Sigmoid colon (tissue), 7 donors: ENCODE data around the gene FAU. TPM values are rescaled to one million over a fixed set of nuclear protein-coding genes. Genes with fewer than 3 reads are reported as not detected.

Experiments used
- DNase-seq: peaks from one replicate; pipeline ENCODE4 v3.0.0-alpha.2; 2019
- H3K27ac ChIP-seq, 4 donors: fragments of 200-600 bp; sonication (generic); one replicate each; pipeline ENCODE4 v1.5.1; 2016 to 2019; ENCODE audit warnings: mild to moderate bottlenecking in 1 of 4
- H3K27me3 ChIP-seq, 3 donors: fragments of 200-600 bp; sonication (generic); one replicate each; pipeline ENCODE4 v1.5.1; 2019; ENCODE audit warnings: mild to moderate bottlenecking in 1 of 3
- H3K36me3 ChIP-seq, 4 donors: fragments of 200-600 bp; sonication (generic); one replicate each; pipeline ENCODE4 v1.5.1; 2016 to 2019
- H3K4me1 ChIP-seq, 4 donors: fragments of 200-600 bp; sonication (generic); one replicate each; pipeline ENCODE4 v1.5.1; 2017 to 2019
- H3K4me3 ChIP-seq, 4 donors: fragments of 200-600 bp; sonication (generic); one replicate each; pipeline ENCODE4 v1.5.1; 2017 to 2019; ENCODE audit warnings: mild to moderate bottlenecking in 2 of 4, moderate library complexity in 1 of 4
- H3K9me3 ChIP-seq, 4 donors: fragments of 200-600 bp in 3 of 4; sonication (generic) in 3 of 4; one replicate each; pipeline versions ENCODE4 v1.5.1 to v1.6.1; 2013 to 2019
- EP300 ChIP-seq, 4 donors: sonication (generic); formaldehyde crosslinking; IDR thresholded peaks; one replicate each; pipeline ENCODE4 v1.6.1; 2017; ENCODE audit warnings: antibody characterized with exemption in 4 of 4
- POLR2A ChIP-seq, 2 donors: fragments of 450-650 bp; IDR thresholded peaks; one replicate each; pipeline ENCODE4 v1.6.1; 2016; ENCODE audit warnings: antibody characterized with exemption in 2 of 2, mild to moderate bottlenecking in 2 of 2, moderate library complexity in 2 of 2
- POLR2AphosphoS5 ChIP-seq, 4 donors: sonication (generic); formaldehyde crosslinking; IDR thresholded peaks; one replicate each; pipeline ENCODE4 v1.6.1; 2017; ENCODE audit warnings: antibody characterized with exemption in 4 of 4
- WGBS, 2 donors: extraction: QIAGEN DNeasy Blood & Tissue Kit; methylation state at CpG; one replicate each; pipeline ENCODE4 v1.1.7; 2013; 5-methylcytosine and 5-hydroxymethylcytosine counted together
- intact Hi-C: fragments of 100-400 bp; cut with DNase I; formaldehyde crosslinking; loops from one replicate; pipeline ENCODE4 v1.15.1; 2023
- polyA plus RNA-seq, 3 donors: library from polyadenylated mRNA; stranded (reverse); fragments of 200-250 nt; gene quantifications; one replicate each; pipeline ENCODE4 v1.2.3, GENCODE V29; 2013
- total RNA-seq, 4 donors: library from RNA; depleted of rRNA; stranded (reverse); fragments of >200 nt; gene quantifications; one replicate each; pipeline ENCODE4 v1.1.0, GENCODE V29; 2016
- TF ChIP-seq, protein P1 (sequence below), 4 experiments: fragments of 450-650 bp in 3 of 4; fragments of 200-600 bp in 1 of 4; IDR thresholded peaks; one replicate each; pipeline ENCODE4 v1.5.1; 2016 to 2019; ENCODE audit warnings: antibody characterized with exemption in 4 of 4, mild to moderate bottlenecking in 3 of 4, moderate library complexity in 2 of 4
- donor health status: healthy with polysubstance abuse.
- donor health status: Bipolar disorder and iron deficiency.
- donor health status: healthy.

FAU gene
- total and polyA plus RNA-seq, 7 donors = 811 to 1,561 (median 1,235) TPM

GRCh38 chr11:65111744-65112545 is 10.0 kb downstream of the FAU start, which contains the start of gene TM7SF2:
Gene TM7SF2, plus strand, starts transcription at chr11:65111872. Its CDS starts 144 bp downstream, at chr11:65112016.
- peak; percentile 98 for DNase-seq
- H3K9me3 ChIP-seq = no peaks in the 10 kb centered on the region
- TF ChIP-seq, protein P1, sequence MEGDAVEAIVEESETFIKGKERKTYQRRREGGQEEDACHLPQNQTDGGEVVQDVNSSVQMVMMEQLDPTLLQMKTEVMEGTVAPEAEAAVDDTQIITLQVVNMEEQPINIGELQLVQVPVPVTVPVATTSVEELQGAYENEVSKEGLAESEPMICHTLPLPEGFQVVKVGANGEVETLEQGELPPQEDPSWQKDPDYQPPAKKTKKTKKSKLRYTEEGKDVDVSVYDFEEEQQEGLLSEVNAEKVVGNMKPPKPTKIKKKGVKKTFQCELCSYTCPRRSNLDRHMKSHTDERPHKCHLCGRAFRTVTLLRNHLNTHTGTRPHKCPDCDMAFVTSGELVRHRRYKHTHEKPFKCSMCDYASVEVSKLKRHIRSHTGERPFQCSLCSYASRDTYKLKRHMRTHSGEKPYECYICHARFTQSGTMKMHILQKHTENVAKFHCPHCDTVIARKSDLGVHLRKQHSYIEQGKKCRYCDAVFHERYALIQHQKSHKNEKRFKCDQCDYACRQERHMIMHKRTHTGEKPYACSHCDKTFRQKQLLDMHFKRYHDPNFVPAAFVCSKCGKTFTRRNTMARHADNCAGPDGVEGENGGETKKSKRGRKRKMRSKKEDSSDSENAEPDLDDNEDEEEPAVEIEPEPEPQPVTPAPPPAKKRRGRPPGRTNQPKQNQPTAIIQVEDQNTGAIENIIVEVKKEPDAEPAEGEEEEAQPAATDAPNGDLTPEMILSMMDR (IDR thresholded peaks at IDR 0.05) = no peak
- peak; percentile 59 to 80 for TF ChIP-seq POLR2A (IDR thresholded peaks at IDR 0.05)
- TF ChIP-seq POLR2AphosphoS5 (IDR thresholded peaks at IDR 0.05) = peak; percentile 89 to 94 (median 90)
- no peak for TF ChIP-seq EP300 (IDR thresholded peaks at IDR 0.05)
- intact Hi-C loops = loop anchor here (2.0 to 10.0 kb wide), 4 partner anchors 15 to 503 kb away; partner anchors contain the start of genes CAPN1, CDC42BPG, MAP3K11 and PCNX3
- peak within 1 kb of the TSS; percentile 81 to 85 (median 82) for H3K27ac ChIP-seq
- H3K36me3 ChIP-seq = peaks cover 9 to 39% (median 18%) of the 10 kb centered on the region in 4 donors
- peaks cover 0 to 56% (median 48%) of the 10 kb centered on the region in 4 donors for H3K4me1 ChIP-seq
- H3K27me3 ChIP-seq = no peaks in the 10 kb centered on the region
- 1% methylated on average over 64 of the region's 64 CpGs for WGBS, 2 donors
- peak within 1 kb of the TSS; percentile 35 to 58 (median 49) for H3K4me3 ChIP-seq

GRCh38 chr11:65111159-65111743 is 10.7 kb downstream of the FAU start:
- DNase-seq = no peak

GRCh38 chr11:65110354-65110861 is 11.5 kb downstream of the FAU start:
- DNase-seq = peak; percentile 94
- Histone ChIP-seq H3K9me3 (no peaks in the 10 kb centered on the region), H3K27ac (peak overlapping the region; percentile 81 to 85 (median 82)), H3K4me1 (peaks cover 0 to 40% (median 34%) of the 10 kb centered on the region in 4 donors), H3K4me3 (no peak overlapping the region), H3K27me3 (no peaks in the 10 kb centered on the region), H3K36me3 (peaks cover 9 to 36% (median 16%) of the 10 kb centered on the region in 4 donors)
- no peak for TF ChIP-seq POLR2A (IDR thresholded peaks at IDR 0.05)
- TF ChIP-seq, protein P1 (IDR thresholded peaks at IDR 0.05) = peak; percentile 95 to 100 (median 98)
- intact Hi-C loops = loop anchor here (2.0 to 10.0 kb wide), 4 partner anchors 14 to 504 kb away; partner anchors contain the start of genes CAPN1, CDC42BPG, MAP3K11 and PCNX3
- 11 to 18% methylated on average over 18 of the region's 18 CpGs for WGBS, 2 donors

More at GRCh38 chr11:65111159-65111743, 10.7 kb downstream of the FAU start:
- intact Hi-C loops = loop anchor here (2.0 to 10.0 kb wide), 4 partner anchors 14 to 504 kb away; partner anchors contain the start of genes CAPN1, CDC42BPG, MAP3K11 and PCNX3
- peaks cover 9 to 39% (median 18%) of the 10 kb centered on the region in 4 donors for H3K36me3 ChIP-seq
- H3K4me3 ChIP-seq = peak overlapping the region in 3 of 4 donors; percentile 49 to 58 (median 49)
- no peaks in the 10 kb centered on the region for H3K9me3 ChIP-seq
- 63 to 66% methylated on average over 31 of the region's 31 CpGs for WGBS, 2 donors
- H3K27me3 ChIP-seq = no peaks in the 10 kb centered on the region
- TF ChIP-seq, protein P1 (IDR thresholded peaks at IDR 0.05) = no peak
- TF ChIP-seq EP300 (IDR thresholded peaks at IDR 0.05) (no peak), POLR2A (IDR thresholded peaks at IDR 0.05) (no peak)
- peaks cover 0 to 49% (median 41%) of the 10 kb centered on the region in 4 donors for H3K4me1 ChIP-seq
- peak overlapping the region; percentile 81 to 85 (median 82) for H3K27ac ChIP-seq

DNA sequence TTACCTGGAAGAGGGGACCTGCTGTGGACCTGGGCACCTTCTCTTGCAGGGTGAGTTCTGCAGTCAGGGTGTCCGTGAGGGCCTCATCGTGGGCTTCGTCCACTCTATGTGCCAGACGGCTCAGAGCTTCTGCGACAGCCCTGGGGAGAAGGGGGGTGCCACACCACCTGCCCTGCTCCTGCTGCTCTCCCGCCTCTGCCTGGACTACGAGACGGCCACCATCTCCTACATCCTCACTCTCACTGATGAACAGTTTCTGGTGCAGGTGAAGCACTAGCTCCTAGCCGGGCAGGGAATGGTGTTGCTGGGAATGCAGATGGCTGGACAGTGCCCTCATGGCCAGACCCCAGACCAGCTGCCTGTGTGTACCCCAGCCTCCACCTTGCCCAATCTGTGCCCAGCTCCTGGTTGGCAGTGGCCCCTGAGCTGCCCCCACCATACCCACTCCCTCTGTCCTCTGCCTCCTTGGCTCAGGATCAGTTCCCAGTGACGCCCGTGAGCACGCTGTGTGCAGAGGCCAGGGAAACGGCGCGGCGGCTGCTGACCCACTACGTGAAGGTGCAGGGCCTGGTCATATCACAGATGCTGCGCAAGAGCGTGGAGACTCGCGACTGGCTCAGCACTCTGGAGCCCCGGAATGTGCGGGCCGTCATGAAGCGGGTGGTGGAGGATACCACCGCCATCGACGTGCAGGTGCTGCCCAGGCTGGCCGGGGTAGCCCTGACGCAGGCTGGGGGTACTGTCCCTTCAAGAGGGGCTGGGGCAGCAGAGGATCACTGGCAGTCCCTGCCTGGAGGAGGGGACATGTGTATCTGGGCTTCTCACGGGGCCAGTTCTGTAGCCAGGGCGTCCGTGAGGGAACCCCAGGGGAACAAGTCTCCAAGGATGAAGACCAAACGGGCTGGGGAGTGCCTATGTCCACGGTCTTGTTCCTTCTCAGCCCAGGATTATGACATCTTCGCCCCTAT is 12.4 kb downstream of the FAU start:
- no peaks in the 10 kb centered on the region for H3K27me3 ChIP-seq
- H3K4me3 ChIP-seq = no peak overlapping the region
- H3K36me3 ChIP-seq = peaks cover 9 to 40% (median 16%) of the 10 kb centered on the region in 4 donors
- no peak for DNase-seq
- intact Hi-C loops = loop anchor here (2.0 to 10.0 kb wide), 4 partner anchors 13 to 505 kb away; partner anchors contain the start of genes CAPN1, CDC42BPG, MAP3K11 and PCNX3
- H3K27ac ChIP-seq = peak overlapping the region in 1 of 4 donors; percentile 81
- no peak for TF ChIP-seq POLR2AphosphoS5 (IDR thresholded peaks at IDR 0.05)
- no peak for TF ChIP-seq POLR2A (IDR thresholded peaks at IDR 0.05)
- TF ChIP-seq EP300 (IDR thresholded peaks at IDR 0.05) = no peak
- TF ChIP-seq, protein P1 (IDR thresholded peaks at IDR 0.05) = no peak
- H3K9me3 ChIP-seq = no peaks in the 10 kb centered on the region
- WGBS, 2 donors = 90 to 93% methylated on average over 36 of the region's 36 CpGs
- H3K4me1 ChIP-seq = peaks cover 0 to 38% (median 34%) of the 10 kb centered on the region in 4 donors
